Uterus (tissue), 4 donors: Measurements from ENCODE around the gene SLC25A38. TPM values are rescaled to one million over a fixed set of nuclear protein-coding genes. Genes with fewer than 3 reads are reported as not detected.

Experiments used
- DNase-seq, 2 donors: peaks; one replicate each; pipeline ENCODE4 v3.0.0-alpha.2; 2019 to 2020
- H3K27ac ChIP-seq, 2 donors: fragments of 200-600 bp; sonication (generic); 1 replicate in 1 of 2; 2 replicates in 1 of 2; pipeline ENCODE4 v1.5.1; 2016 to 2018
- H3K27me3 ChIP-seq, 2 donors: fragments of 200-600 bp; sonication (generic); one replicate each; pipeline ENCODE4 v1.5.1; 2018 to 2019; ENCODE audit warnings: control low read depth in 1 of 2
- H3K36me3 ChIP-seq, 2 donors: fragments of 200-600 bp; sonication (generic); one replicate each; pipeline ENCODE4 v1.5.1; 2019; ENCODE audit warnings: control low read depth in 1 of 2
- H3K4me1 ChIP-seq, 2 donors: fragments of 200-600 bp; sonication (generic); one replicate each; pipeline ENCODE4 v1.5.1; 2018 to 2019; ENCODE audit warnings: control low read depth in 1 of 2
- H3K4me3 ChIP-seq, 2 donors: fragments of 200-600 bp; sonication (generic); 1 replicate in 1 of 2; 2 replicates in 1 of 2; pipeline ENCODE4 v1.5.1; 2018 to 2019; ENCODE audit warnings: mild to moderate bottlenecking in 1 of 2
- H3K9me3 ChIP-seq, 2 donors: fragments of 200-600 bp; sonication (generic); one replicate each; pipeline ENCODE4 v1.5.1; 2019; ENCODE audit warnings: control low read depth in 1 of 2
- POLR2A ChIP-seq, 2 donors: fragments of 450-650 bp; IDR thresholded peaks; one replicate each; pipeline ENCODE4 v1.6.1; 2016; ENCODE audit warnings: antibody characterized with exemption in 2 of 2, mild to moderate bottlenecking in 1 of 2, moderate library complexity in 1 of 2
- intact Hi-C: fragments of 100-400 bp; cut with DNase I; formaldehyde crosslinking; loops from one replicate; pipeline ENCODE4 v1.15.1; 2023; ENCODE audit warnings: low total_unique reads
- small RNA-seq: library from RNA; depleted of rRNA; stranded (forward); fragments of <200 nt; gene quantifications from one replicate; pipeline ENCODE3, GENCODE V24; 2016
- total RNA-seq, 4 donors: library from RNA; depleted of rRNA in 3 of 4; stranded (reverse); fragments of >200 nt in 3 of 4; gene quantifications; one replicate each; pipeline versions ENCODE4 v1.1.0 to v1.2.4, GENCODE V29; 2014 to 2023
- TF ChIP-seq, protein P1 (sequence below), 4 experiments: fragments of 200-600 bp in 2 of 4; fragments of 450-650 bp in 2 of 4; sonication (generic) in 2 of 4; IDR thresholded peaks; one replicate each; pipeline ENCODE4 v1.5.1; 2016 to 2019; ENCODE audit warnings: antibody characterized with exemption in 4 of 4, mild to moderate bottlenecking in 2 of 4, moderate library complexity in 1 of 4
- donor health status: DM: yes; HTN: yes; CAD: no.

SLC25A38 gene
- total RNA-seq, 4 donors from 2014 or later, result 22.6 to 30.3 (median 26.7) TPM

DNA sequence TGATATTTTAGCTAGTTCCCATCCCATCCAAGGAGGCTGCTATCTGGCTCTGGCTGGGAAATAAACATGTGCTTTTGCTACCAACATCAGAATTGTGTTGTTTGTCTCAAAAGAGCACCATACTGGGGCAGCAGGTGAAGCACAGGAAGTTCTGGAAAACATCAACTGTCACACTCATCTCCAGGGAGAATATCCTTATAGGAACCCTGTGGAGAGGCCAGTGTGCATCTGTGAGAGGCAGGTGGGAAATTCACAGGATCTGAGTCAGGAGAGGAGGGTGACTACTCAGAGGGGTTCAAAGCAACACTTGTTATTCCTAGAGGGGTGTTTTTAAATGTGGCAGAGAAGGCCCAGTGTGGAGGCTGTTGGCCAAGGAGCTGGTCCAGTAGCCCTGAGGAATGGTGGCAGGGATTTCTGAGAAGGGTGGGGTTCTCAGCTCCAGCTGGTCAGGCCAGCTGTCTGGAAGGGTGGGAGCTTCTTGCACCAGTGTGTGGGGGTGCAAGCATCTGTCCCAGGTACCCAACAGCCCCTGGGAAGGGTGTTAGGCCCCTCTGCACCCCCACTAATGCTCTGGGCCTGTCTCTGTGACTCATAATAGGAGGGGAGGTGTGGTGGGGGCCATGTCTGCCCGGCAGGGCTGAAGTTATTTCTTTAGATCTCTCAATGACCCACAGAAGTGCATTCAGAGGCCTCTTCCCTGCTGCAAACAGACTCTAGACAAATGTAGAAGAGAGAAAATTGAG, 52.0 kb downstream of the SLC25A38 start:
- peak in 1 of 2 donors; percentile 59 for DNase-seq

DNA sequence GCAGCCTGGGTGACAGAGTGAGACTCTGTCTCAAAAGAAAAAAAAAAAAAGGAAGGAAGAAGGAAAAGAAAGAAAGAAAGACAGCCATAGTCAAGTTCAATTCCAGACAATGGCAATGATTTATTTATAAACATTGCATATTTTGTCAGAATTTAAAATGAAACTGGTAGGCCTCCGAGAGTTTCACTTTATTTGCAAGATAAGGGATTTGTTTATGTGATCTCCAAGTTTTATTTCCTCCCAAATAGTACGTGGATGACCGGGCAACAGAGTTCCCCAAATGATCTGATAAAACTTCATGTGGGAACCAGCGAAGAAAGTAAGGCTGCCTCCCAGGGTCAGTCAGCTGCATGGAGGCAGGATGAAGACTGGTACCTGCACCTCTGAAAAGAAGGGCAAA, 55.7 kb downstream of the SLC25A38 start:
- H3K27ac ChIP-seq, result peak overlapping the region in 1 of 2 donors; percentile 35

More for the DNA sequence above, 52.0 kb downstream of the SLC25A38 start:
- TF ChIP-seq, protein P1, sequence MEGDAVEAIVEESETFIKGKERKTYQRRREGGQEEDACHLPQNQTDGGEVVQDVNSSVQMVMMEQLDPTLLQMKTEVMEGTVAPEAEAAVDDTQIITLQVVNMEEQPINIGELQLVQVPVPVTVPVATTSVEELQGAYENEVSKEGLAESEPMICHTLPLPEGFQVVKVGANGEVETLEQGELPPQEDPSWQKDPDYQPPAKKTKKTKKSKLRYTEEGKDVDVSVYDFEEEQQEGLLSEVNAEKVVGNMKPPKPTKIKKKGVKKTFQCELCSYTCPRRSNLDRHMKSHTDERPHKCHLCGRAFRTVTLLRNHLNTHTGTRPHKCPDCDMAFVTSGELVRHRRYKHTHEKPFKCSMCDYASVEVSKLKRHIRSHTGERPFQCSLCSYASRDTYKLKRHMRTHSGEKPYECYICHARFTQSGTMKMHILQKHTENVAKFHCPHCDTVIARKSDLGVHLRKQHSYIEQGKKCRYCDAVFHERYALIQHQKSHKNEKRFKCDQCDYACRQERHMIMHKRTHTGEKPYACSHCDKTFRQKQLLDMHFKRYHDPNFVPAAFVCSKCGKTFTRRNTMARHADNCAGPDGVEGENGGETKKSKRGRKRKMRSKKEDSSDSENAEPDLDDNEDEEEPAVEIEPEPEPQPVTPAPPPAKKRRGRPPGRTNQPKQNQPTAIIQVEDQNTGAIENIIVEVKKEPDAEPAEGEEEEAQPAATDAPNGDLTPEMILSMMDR (IDR thresholded peaks at IDR 0.05), result no peak
- TF ChIP-seq POLR2A (IDR thresholded peaks at IDR 0.05), result no peak
- H3K27ac ChIP-seq, result peak overlapping the region; percentile 43 to 86
- no peaks in the 10 kb centered on the region for H3K9me3 ChIP-seq
- H3K4me3 ChIP-seq, result no peak overlapping the region
- H3K4me1 ChIP-seq, result no peaks in the 10 kb centered on the region
- intact Hi-C loops, result no loop called here
- H3K36me3 ChIP-seq, result no peaks in the 10 kb centered on the region
- no peaks in the 10 kb centered on the region for H3K27me3 ChIP-seq

DNA sequence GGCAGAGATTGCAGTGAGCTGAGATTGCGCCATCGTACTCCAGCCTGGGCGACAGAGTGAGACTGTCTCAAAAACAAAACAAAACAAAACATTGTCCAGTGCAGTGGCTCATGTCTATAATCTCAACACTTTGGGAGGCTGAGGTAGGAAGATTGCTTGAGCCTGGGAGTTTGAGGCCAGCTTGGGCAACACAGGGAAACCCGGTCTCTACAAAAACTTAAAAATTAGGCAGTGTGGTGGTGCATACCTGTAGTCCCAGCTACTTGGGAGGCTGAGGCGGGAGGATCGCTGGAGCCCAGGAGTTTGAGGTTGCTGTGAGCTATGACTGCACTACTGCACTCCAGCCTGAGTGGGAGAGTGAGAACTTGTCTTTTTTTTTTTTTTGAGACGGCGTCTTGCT, 57.1 kb downstream of the SLC25A38 start:
- Histone ChIP-seq H3K4me1 (no peaks in the 10 kb centered on the region), H3K9me3 (no peaks in the 10 kb centered on the region), H3K36me3 (no peaks in the 10 kb centered on the region), H3K27me3 (no peaks in the 10 kb centered on the region), H3K27ac (no peak overlapping the region), H3K4me3 (no peak overlapping the region)
- intact Hi-C loops, result no loop called here
- TF ChIP-seq POLR2A (IDR thresholded peaks at IDR 0.05), result no peak
- TF ChIP-seq, protein P1 (IDR thresholded peaks at IDR 0.05), result no peak
- no peak for DNase-seq

More for the DNA sequence above, 55.7 kb downstream of the SLC25A38 start:
- no peaks in the 10 kb centered on the region for H3K27me3 ChIP-seq
- H3K4me1 ChIP-seq, result no peaks in the 10 kb centered on the region
- intact Hi-C loops, result no loop called here
- DNase-seq, result no peak
- no peaks in the 10 kb centered on the region for H3K9me3 ChIP-seq
- no peak overlapping the region for H3K4me3 ChIP-seq
- TF ChIP-seq POLR2A (IDR thresholded peaks at IDR 0.05), result no peak
- H3K36me3 ChIP-seq, result no peaks in the 10 kb centered on the region

DNA sequence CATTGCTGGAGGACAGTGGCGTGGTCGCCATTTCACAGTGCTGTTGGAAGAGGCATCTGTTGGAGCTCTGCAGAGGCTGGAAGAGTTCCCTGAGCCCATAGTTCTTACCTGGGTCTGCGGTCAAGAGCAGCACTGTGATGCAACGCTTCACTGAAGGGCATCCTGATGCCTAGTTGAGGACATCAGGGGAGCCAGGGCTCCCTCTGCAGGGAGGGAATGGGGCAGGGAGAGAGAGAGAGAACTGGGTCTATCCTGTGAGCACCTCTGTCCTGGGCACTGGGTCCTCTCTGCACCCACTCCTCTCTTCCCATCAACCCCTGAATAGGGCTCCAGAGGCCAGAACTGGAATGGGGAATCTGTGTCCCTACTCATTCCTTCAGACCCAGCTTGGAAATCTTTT, 60.4 kb downstream of the SLC25A38 start:
- TF ChIP-seq, protein P1 (IDR thresholded peaks at IDR 0.05), result no peak
- TF ChIP-seq POLR2A (IDR thresholded peaks at IDR 0.05), result no peak
- DNase-seq, result no peak
- H3K27ac ChIP-seq, result no peak overlapping the region
- no peaks in the 10 kb centered on the region for H3K36me3 ChIP-seq
- intact Hi-C loops, result no loop called here
- no peaks in the 10 kb centered on the region for H3K9me3 ChIP-seq
- no peaks in the 10 kb centered on the region for H3K4me1 ChIP-seq
- no peaks in the 10 kb centered on the region for H3K27me3 ChIP-seq
- H3K4me3 ChIP-seq, result no peak overlapping the region

GRCh38 chr3:39445927-39446326, 62.8 kb downstream of the SLC25A38 start:
- H3K4me1 ChIP-seq, result no peaks in the 10 kb centered on the region
- no peak for TF ChIP-seq POLR2A (IDR thresholded peaks at IDR 0.05)
- H3K27ac ChIP-seq, result no peak overlapping the region
- no peak for DNase-seq
- intact Hi-C loops, result no loop called here
- no peak overlapping the region for H3K4me3 ChIP-seq
- H3K9me3 ChIP-seq, result no peaks in the 10 kb centered on the region
- no peaks in the 10 kb centered on the region for H3K36me3 ChIP-seq
- no peaks in the 10 kb centered on the region for H3K27me3 ChIP-seq

- DNase-seq, result no peak
- Histone ChIP-seq H3K4me1 (no peaks in the 10 kb centered on the region), H3K27me3 (no peaks in the 10 kb centered on the region), H3K9me3 (no peaks in the 10 kb centered on the region), H3K27ac (no peak overlapping the region), H3K36me3 (no peaks in the 10 kb centered on the region), H3K4me3 (no peak overlapping the region)
- intact Hi-C loops, result no loop called here
- TF ChIP-seq POLR2A (IDR thresholded peaks at IDR 0.05), result no peak
- TF ChIP-seq, protein P1 (IDR thresholded peaks at IDR 0.05), result no peak
These were observed 63.3 kb downstream of the SLC25A38 start for GRCh38 chr3:39446444-39446843.

Small RNAs within 50 kb of the gene (small RNA-seq; reads per million reads assigned to genes)
- gene SNORA6, result not detected
- not detected for gene SNORA62

Other genes with a start within 250 kb of the SLC25A38 start
- 10 to 100 TPM; 23.6 to 79.7 (median 55.0) TPM for gene CSRNP1, start 229.8 kb upstream of the SLC25A38 start, total RNA-seq
- under 1 TPM in 2 of 4 donors, not detected in 2; 0.06 to 0.07 TPM for gene XIRP1, start 190.8 kb upstream of the SLC25A38 start, total RNA-seq
- gene CX3CR1, start 103.3 kb upstream of the SLC25A38 start, total RNA-seq, result 1 to 10 TPM in 3 of 4 donors, not detected in 1; 1.1 to 7.6 (median 2.1) TPM
- gene CCR8, start 53.7 kb upstream of the SLC25A38 start, total RNA-seq, result not detected
- 1,000 to 10,000 TPM in 3 of 4 donors, 100 to 1,000 TPM in 1; 824 to 1,988 (median 1,203) TPM for gene RPSA, start 23.4 kb downstream of the SLC25A38 start, total RNA-seq
- gene MOBP, start 84.3 kb downstream of the SLC25A38 start, total RNA-seq, result under 1 TPM in 1 of 4 donors, not detected in 3; 0.43 TPM